GM12864 (cell line): ENCODE measurements around the gene COPS9.

Experiments used
- DNase-seq: peaks from one replicate; pipeline ENCODE4 v3.0.0-alpha.2; 2011; ENCODE audit warnings: low read depth
- H3K4me3 ChIP-seq: 2 replicates; pipeline ENCODE4 v1.5.1; 2011; ENCODE audit warnings: mild to moderate bottlenecking, low read depth, low read length, control low read depth
- TF ChIP-seq, protein P1 (sequence below): IDR thresholded peaks from 2 replicates; pipeline ENCODE4 v1.5.1; 2011; ENCODE audit warnings: low read depth, mild to moderate bottlenecking, moderate library complexity, low read length, control low read depth, inconsistent platforms; ENCODE audit errors: missing control alignments

Gene COPS9

DNA sequence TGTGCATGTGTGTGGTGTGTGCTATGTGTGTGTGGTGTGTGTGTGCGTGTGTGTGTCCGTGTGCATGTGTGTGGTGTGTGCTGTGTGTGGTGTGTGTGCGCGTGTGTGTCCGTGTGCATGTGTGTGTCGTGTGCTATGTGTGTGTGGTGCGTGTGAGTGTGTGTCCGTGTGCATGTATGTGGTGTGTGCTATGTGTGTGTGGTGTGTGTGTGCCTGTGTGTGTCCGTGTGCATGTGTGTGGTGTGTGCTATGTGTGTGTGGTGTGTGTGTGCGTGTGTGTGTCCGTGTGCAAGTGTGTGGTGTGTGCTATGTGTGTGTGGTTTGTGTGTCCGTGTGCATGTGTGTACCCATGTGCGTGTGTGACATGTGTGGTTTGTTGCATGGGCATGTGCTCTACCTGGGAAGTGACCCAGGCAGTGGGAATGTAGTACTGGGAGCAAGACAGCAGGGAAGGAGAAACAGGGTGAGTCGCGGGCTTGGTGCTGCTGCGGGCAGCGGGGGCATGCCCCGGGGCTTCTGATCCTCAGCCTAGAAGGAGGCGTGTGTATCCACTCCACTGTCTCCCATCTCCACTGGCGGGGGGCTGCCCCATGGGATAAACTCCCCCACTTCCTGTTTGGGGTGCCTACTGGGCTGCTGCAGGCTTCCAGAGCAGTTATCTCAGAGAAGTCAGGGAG, 11.9 kb upstream of the COPS9 start:
- H3K4me3 ChIP-seq: no peak overlapping the region
- DNase-seq: no peak
- TF ChIP-seq, protein P1, sequence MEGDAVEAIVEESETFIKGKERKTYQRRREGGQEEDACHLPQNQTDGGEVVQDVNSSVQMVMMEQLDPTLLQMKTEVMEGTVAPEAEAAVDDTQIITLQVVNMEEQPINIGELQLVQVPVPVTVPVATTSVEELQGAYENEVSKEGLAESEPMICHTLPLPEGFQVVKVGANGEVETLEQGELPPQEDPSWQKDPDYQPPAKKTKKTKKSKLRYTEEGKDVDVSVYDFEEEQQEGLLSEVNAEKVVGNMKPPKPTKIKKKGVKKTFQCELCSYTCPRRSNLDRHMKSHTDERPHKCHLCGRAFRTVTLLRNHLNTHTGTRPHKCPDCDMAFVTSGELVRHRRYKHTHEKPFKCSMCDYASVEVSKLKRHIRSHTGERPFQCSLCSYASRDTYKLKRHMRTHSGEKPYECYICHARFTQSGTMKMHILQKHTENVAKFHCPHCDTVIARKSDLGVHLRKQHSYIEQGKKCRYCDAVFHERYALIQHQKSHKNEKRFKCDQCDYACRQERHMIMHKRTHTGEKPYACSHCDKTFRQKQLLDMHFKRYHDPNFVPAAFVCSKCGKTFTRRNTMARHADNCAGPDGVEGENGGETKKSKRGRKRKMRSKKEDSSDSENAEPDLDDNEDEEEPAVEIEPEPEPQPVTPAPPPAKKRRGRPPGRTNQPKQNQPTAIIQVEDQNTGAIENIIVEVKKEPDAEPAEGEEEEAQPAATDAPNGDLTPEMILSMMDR: no peak

DNA sequence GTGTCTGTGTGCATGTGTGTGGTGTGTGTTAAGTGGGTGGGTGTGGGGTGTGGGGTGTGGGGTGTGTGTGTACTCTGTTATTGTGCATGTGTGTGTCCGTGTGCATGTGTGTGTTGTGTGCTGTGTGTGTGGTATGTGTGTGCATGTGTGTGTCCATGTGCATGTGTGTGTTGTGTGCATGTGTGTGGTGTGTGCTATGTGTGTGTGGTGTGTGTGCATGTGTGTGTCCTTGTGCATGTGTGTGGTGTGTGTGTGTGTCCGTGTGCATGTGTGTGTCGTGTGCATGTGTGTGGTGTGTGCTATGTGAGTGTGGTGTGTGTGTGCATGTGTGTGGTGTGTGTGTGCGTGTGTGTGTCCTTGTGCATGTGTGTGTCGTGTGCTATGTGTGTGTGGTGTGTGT, 11.3 kb upstream of the COPS9 start:
- H3K4me3 ChIP-seq: no peak overlapping the region
- TF ChIP-seq, protein P1: no peak
- DNase-seq: no peak

DNA sequence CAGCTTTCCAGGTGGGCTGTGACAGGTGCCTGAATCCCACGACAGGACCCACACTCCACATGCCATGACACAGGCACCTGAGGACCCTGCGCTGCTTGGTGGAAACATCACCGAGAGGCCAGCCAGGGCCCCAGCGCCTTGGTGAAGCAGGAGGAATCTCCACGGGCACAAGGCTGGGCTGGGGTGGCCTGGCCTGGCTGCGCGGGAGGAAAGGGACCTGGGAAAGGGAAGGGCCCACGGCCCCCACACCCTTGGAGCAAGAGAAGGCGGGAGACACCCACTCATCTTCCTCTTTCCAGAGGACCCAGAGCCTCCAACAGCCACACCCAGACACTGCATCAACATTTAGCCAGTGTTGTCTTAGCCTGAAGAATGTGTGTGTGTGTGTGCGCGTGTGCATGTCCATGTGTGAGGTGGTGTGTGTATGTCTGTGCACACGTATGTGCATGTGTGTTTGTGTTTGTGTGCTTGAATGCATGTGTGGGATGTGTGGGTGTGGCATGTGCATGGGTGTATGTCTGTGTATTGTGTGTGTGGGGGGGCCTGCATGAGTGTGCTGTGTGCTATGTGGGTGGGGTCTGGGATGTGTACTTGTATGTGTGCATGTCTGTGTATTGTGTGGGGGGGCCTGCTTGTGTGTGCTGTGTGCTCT, 10.6 kb upstream of the COPS9 start:
- no peak overlapping the region for H3K4me3 ChIP-seq
- TF ChIP-seq, protein P1: no peak
- no peak for DNase-seq

DNA sequence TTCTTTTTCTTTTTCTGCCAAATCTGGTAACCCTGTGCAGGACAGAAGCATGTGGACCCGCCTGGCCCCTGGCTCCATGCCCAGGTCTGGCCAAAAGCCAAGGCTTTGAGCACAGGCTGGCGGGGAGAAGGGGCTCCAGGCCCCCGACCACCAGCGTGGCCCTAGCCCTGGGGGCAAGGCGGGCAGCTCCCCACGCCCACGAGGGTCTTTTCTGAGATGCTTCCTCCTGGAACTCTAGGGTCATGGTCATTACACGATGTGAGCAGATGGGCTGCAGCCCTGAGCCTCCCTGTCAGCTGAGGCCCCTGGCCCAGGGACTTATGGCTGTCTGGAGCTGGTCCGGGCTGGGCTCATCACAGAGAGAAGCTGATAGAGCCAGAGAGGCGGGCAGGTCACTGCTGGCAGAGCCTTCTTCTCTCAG, 10.0 kb upstream of the COPS9 start:
- DNase-seq: no peak
- TF ChIP-seq, protein P1: no peak
- no peak overlapping the region for H3K4me3 ChIP-seq

DNA sequence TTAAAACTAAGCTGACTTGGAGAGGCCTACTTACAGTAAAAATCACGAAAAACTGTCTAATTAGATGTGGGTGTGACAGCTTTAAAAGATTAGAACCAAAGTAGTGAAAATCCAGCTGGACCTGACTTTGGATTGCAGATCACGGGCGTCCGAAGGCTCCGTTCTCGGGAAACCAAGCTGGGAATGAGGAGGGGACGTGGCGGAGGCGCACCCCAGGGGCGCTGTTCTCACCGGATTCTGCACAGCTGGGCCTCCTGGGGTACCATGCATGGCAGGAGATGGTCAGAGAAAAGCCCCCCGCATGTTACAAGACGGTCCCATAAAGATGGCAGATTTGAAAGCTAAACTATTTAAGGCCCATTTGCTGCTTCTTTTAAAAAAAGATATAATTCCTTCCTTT, 9.4 kb upstream of the COPS9 start:
- no peak for DNase-seq
- TF ChIP-seq, protein P1: no peak
- H3K4me3 ChIP-seq: no peak overlapping the region

DNA sequence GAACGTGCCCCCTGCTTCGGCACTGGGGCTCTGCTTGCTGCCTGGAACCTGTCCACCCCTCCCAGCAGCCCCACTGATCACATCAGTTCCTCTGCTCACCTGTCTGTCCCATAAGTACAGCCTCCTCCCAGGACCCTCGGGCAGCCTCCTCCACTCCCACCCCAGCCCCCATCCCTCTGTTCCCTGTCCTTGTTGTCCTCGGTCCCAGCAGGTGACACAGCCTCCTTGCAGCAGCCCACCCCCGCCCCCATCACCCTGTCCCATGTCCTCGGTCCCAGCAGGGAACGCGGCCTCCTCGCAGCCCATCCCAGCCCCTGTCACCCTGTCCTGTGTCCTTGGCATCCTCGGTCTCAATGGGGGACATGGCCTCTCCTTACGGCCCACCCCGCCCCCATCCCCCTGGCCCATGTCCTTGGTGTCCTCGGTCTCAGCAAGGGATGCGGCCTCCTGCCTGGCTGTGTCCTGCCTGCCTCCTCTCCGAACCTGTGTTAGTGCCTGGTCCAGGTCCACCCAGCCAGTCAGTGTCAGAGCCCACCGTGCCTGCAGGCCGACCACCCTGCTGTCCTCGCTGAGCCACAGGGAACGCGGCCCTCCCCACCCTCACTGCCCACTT, 8.7 kb upstream of the COPS9 start:
- TF ChIP-seq, protein P1: no peak
- no peak for DNase-seq
- H3K4me3 ChIP-seq: no peak overlapping the region
